HCT116 (cell line): ENCODE measurements around the gene SLC25A44. TPM values are rescaled to one million over a fixed set of nuclear protein-coding genes. Genes with fewer than 3 reads are reported as not detected.
A peak's percentile ranks its signal among the peaks of the same experiment; 100 is the strongest.

ENCODE experiments used
- ATAC-seq: fragments of 200-7000 bp; cut with Tn5 transposase; 2 replicates; pipeline ENCODE4 v1.9.1; 2020; ENCODE audit warnings: mild to moderate bottlenecking, moderate library complexity
- BruUV-seq: library from RNA; stranded (reverse); fragments of 400-500 nt; replicated peaks from 2 replicates; lab custom pipeline; 2021; lab: Mats Ljungman, UMichigan
- CTCF ChIA-PET: fragments of 300-600 bp; sonication (Branson Sonifier 250); formaldehyde crosslinking; loops from one replicate; lab custom pipeline; 2021; ENCODE audit warnings: antibody characterized with exemption; lab: Charles Lee
- POLR2A ChIA-PET: fragments of 300-600, 350-600 bp; sonication (Branson Sonifier 250); formaldehyde crosslinking; loops from one replicate; lab custom pipeline; 2021; ENCODE audit warnings: antibody characterized with exemption; lab: Charles Lee
- RAD21 ChIA-PET, 2 experiments: fragments of 300-600 bp; sonication (Branson Sonifier 250); formaldehyde crosslinking; loops; one replicate each; lab custom pipeline; 2023; ENCODE audit warnings: low total read pairs in 2 of 2; ENCODE audit not compliant: uncharacterized antibody in 2 of 2, unreplicated experiment in 2 of 2, low non-redundant PET in 1 of 2; lab: Charles Lee
- DNase-seq: peaks from one replicate; pipeline ENCODE4 v3.0.0-alpha.2; 2010; ENCODE audit warnings: low read depth, low spot score
- H2AFZ ChIP-seq: fragments of 200-600 bp; shearing (Covaris generic), sonication (generic); 2 replicates; pipeline ENCODE4 v1.6.1; 2017; ENCODE audit warnings: low read depth, mixed run types, mixed read lengths, antibody characterized with exemption, low read length; ENCODE audit not compliant: poor library complexity, severe bottlenecking
- H3K27ac ChIP-seq: 2 replicates; pipeline ENCODE4 v1.5.1; 2012; ENCODE audit warnings: low read depth, low read length
- H3K27me3 ChIP-seq: fragments of 200-600 bp; sonication (generic); 2 replicates; pipeline ENCODE4 v1.6.1; 2016; ENCODE audit warnings: mixed run types, low read length, mixed read lengths; ENCODE audit not compliant: insufficient read depth
- H3K36me3 ChIP-seq, 2 experiments: fragments of 200-500 bp in 1 of 2; fragments of 200-600 bp in 1 of 2; sonication (Bioruptor generic) in 1 of 2; sonication (generic) in 1 of 2; 2 replicates each; pipeline versions ENCODE4 v1.5.1 to v1.6.1; 2014 to 2016; ENCODE audit warnings: low read length in 2 of 2, inconsistent platforms in 1 of 2, mixed read lengths in 1 of 2, mixed run types in 1 of 2; ENCODE audit not compliant: insufficient read depth in 2 of 2, control insufficient read depth in 1 of 2
- H3K4me1 ChIP-seq, 2 experiments: fragments of 200-600 bp in 1 of 2; sonication (generic) in 1 of 2; 2 replicates each; pipeline versions ENCODE4 v1.5.1 to v1.6.1; 2012 to 2017; ENCODE audit warnings: low read length in 2 of 2, inconsistent platforms in 1 of 2, mild to moderate bottlenecking in 1 of 2, mixed read lengths in 1 of 2, mixed run types in 1 of 2, moderate library complexity in 1 of 2; ENCODE audit not compliant: insufficient read depth in 2 of 2, control insufficient read depth in 1 of 2
- H3K4me2 ChIP-seq: fragments of 200-600 bp; sonication (generic); 2 replicates; pipeline ENCODE4 v1.6.1; 2017; ENCODE audit warnings: mixed run types, low read length, mixed read lengths
- H3K4me3 ChIP-seq, 2 experiments: fragments of 200-600 bp in 1 of 2; sonication (generic) in 1 of 2; replicated peaks in 1 of 2; 2 replicates each; pipeline ENCODE4 v1.5.1; 2011 to 2016; ENCODE audit warnings: low read length in 2 of 2, control low read depth in 1 of 2, low read depth in 1 of 2, mild to moderate bottlenecking in 1 of 2, mixed read lengths in 1 of 2, mixed run types in 1 of 2
- H3K79me2 ChIP-seq: fragments of 200-600 bp; sonication (generic); 2 replicates; pipeline ENCODE4 v1.6.1; 2017; ENCODE audit warnings: mild to moderate bottlenecking, mixed run types, low read length, moderate library complexity, mixed read lengths; ENCODE audit not compliant: insufficient read depth
- H3K9ac ChIP-seq: fragments of 200-600 bp; sonication (generic); 2 replicates; pipeline ENCODE4 v1.6.1; 2016; ENCODE audit warnings: low read length, mixed read lengths
- H3K9me2 ChIP-seq: fragments of 200-600 bp; sonication (generic), shearing (Covaris generic); 2 replicates; pipeline ENCODE4 v1.6.1; 2017; ENCODE audit warnings: mixed run types, mild to moderate bottlenecking, moderate library complexity; ENCODE audit not compliant: insufficient read depth
- H3K9me3 ChIP-seq, 2 experiments: fragments of 200-500 bp in 1 of 2; fragments of 200-600 bp in 1 of 2; sonication (Bioruptor generic) in 1 of 2; sonication (generic) in 1 of 2; 2 replicates each; pipeline ENCODE4 v1.6.1; 2014 to 2017; ENCODE audit warnings: low read length in 2 of 2, mixed read lengths in 2 of 2, inconsistent platforms in 1 of 2, low read depth in 1 of 2, mild to moderate bottlenecking in 1 of 2, mixed run types in 1 of 2, moderate library complexity in 1 of 2; ENCODE audit not compliant: control insufficient read depth in 1 of 2, insufficient read depth in 1 of 2
- H4K20me1 ChIP-seq: fragments of 200-600 bp; sonication (generic), shearing (Covaris generic); 2 replicates; pipeline ENCODE4 v1.6.1; 2017; ENCODE audit warnings: mixed run types, mild to moderate bottlenecking, moderate library complexity; ENCODE audit not compliant: insufficient read depth
- EZH2phosphoT487 ChIP-seq: fragments of 200-600 bp; IDR thresholded peaks from 2 replicates; pipeline ENCODE4 v1.6.1; 2018; ENCODE audit warnings: antibody characterized with exemption, borderline replicate concordance
- POLR2AphosphoS5 ChIP-seq: IDR thresholded peaks from 2 replicates; pipeline ENCODE4 v1.6.1; 2011; ENCODE audit warnings: mild to moderate bottlenecking, low read depth, low read length, moderate library complexity
- RAD21 ChIP-seq: IDR thresholded peaks from 2 replicates; pipeline ENCODE4 v1.6.1; 2012; ENCODE audit warnings: low read depth, mild to moderate bottlenecking
- ZFX ChIP-seq: fragments of 450-650 bp; IDR thresholded peaks from 2 replicates; pipeline ENCODE4 v1.6.1; 2017
- intact Hi-C: fragments of 100-400 bp; cut with micrococcal nuclease; formaldehyde crosslinking; loops from 2 replicates; pipeline ENCODE4 v1.10.0; 2022
- total RNA-seq: library from RNA; stranded (reverse); gene quantifications from one replicate; pipeline ENCODE4 v1.2.1, GENCODE V29; 2021; ENCODE audit not compliant: unreplicated experiment
- TF ChIP-seq, protein P1 (sequence below), 3 experiments: fragments of 200-600 bp in 1 of 3; sonication (generic) in 1 of 3; IDR thresholded peaks in 2 of 3; conservative IDR thresholded peaks in 1 of 3; 2 replicates each; pipeline ENCODE4 v1.5.1; 2012 to 2017; ENCODE audit warnings: low read depth in 2 of 3, low read length in 2 of 3, antibody characterized with exemption in 1 of 3, borderline replicate concordance in 1 of 3, control low read depth in 1 of 3, mild to moderate bottlenecking in 1 of 3, mixed read lengths in 1 of 3, mixed run types in 1 of 3, moderate library complexity in 1 of 3; ENCODE audit not compliant: insufficient read depth in 1 of 3

Gene SLC25A44
- total RNA-seq, 1 experiment from 2014 or later = 17.5 TPM

DNA sequence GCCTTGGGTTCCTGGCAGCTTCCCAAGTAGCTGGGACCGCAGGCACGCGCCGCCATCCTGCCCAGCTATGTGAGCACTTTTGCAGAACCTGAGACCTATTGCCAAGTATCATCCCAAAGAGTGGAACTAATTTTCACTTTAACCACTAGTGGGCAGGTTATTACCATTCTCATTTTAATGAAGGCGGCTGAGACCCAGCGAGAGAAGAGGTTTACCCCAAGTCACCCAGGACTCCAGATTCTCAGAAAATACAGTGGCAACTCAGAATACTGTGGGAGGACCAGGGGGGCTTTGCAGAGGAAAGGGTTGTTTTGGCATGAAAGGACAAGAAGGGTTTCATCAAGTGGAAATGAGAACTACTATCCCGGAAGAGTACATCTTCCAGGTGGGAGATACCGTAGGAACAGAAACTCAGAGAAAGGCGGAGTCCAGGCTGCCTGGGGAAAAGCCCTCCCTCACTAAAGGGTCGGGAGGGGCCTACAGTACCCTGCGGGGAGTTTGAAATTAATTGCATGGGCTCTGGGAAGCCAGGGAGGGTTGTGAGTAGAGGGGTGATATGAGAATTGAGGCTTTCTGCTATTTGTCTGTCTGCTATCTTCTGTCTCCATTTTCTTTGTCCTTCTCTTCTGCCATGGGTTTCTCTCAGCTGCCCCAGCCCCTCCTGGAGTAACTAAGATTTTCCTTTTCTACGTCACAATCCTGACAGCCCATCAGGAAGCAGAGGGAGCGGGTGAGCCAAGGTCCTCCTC lies 47.7 kb upstream of the SLC25A44 start:
- H3K36me3 ChIP-seq = no peaks in the 10 kb centered on the region
- POLR2A ChIA-PET = interaction anchor here (0.9 to 1.1 kb wide), 3 partner anchors 16 to 67 kb away, joined by 3 to 4 read pairs (median 3); partner anchors contain the start of gene PMF1
- no peaks in the 10 kb centered on the region for H3K79me2 ChIP-seq
- H3K4me2 ChIP-seq = peak overlapping the region; percentile 40
- H3K4me3 ChIP-seq = no peak overlapping the region
- no peaks in the 10 kb centered on the region; the same call in 1 of the 2 replicates for H3K27me3 ChIP-seq
- peak; percentile 74 for DNase-seq
- BruUV-seq = no TSS peak
- TF ChIP-seq, protein P1, sequence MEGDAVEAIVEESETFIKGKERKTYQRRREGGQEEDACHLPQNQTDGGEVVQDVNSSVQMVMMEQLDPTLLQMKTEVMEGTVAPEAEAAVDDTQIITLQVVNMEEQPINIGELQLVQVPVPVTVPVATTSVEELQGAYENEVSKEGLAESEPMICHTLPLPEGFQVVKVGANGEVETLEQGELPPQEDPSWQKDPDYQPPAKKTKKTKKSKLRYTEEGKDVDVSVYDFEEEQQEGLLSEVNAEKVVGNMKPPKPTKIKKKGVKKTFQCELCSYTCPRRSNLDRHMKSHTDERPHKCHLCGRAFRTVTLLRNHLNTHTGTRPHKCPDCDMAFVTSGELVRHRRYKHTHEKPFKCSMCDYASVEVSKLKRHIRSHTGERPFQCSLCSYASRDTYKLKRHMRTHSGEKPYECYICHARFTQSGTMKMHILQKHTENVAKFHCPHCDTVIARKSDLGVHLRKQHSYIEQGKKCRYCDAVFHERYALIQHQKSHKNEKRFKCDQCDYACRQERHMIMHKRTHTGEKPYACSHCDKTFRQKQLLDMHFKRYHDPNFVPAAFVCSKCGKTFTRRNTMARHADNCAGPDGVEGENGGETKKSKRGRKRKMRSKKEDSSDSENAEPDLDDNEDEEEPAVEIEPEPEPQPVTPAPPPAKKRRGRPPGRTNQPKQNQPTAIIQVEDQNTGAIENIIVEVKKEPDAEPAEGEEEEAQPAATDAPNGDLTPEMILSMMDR (IDR thresholded peaks at IDR 0.05 in 2 of 3, conservative IDR thresholded peaks at IDR 0.05 in 1 of 3; ENCODE audit: borderline replicate concordance in 1 of 3, insufficient read depth in 1 of 3, low read depth in 2 of 3, low read length in 2 of 3) = peak; percentile 61 to 91 (median 82)
- TF ChIP-seq EZH2phosphoT487 (no peak), ZFX (no peak), RAD21 (peak; percentile 91), POLR2AphosphoS5 (peak; percentile 31; the same call in 1 of the 2 replicates)
- TF ChIP-seq, all 23 proteins: peak for 3
- Histone ChIP-seq H3K27ac (no peak overlapping the region), H3K9me3 (no peaks in the 10 kb centered on the region), H4K20me1 (no peaks in the 10 kb centered on the region), H3K9ac (no peak overlapping the region), H2AFZ (no peak overlapping the region), H3K4me1 (peaks cover 9 to 17% of the 10 kb centered on the region in 2 experiments), H3K9me2 (no peaks in the 10 kb centered on the region)
- intact Hi-C loops = loop anchor here (1.0 to 10.0 kb wide), 3 partner anchors 56 to 299 kb away; no protein-coding TSS in a partner anchor
- RAD21 ChIA-PET = interaction anchor here (0.9 to 1.5 kb wide), 4 partner anchors 16 to 79 kb away, joined by 3 to 19 read pairs (median 5); partner anchors contain the start of gene PMF1 (in 1 of the 2)
- ATAC-seq = peak; percentile 82
- CTCF ChIA-PET = interaction anchor here (0.5 to 8.1 kb wide), 15 partner anchors 10 to 173 kb away, joined by 3 to 98 read pairs (median 5); partner anchors contain the start of genes PMF1, SLC25A44 and SMG5
